Bronchial epithelial cell (primary cell): ENCODE results near the gene SIK3. TPM values are rescaled to one million over a fixed set of nuclear protein-coding genes. Genes with fewer than 3 reads are reported as not detected.

ENCODE experiments used
- DNase-seq: peaks from one replicate; pipeline ENCODE4 v3.0.0-alpha.2; 2010; ENCODE audit warnings: low read depth
- FAIRE-seq: peaks from 2 replicates; lab custom pipeline; 2011; peaks lifted over from hg19 to GRCh38; lab: Jason Lieb, UNC
- H3K27me3 ChIP-seq: 2 replicates; pipeline ENCODE4 v1.5.1; 2011; ENCODE audit warnings: low read length; ENCODE audit not compliant: control insufficient read depth, insufficient read depth
- H3K36me3 ChIP-seq: 2 replicates; pipeline ENCODE4 v1.5.1; 2011; ENCODE audit warnings: low read length; ENCODE audit not compliant: control insufficient read depth, insufficient read depth
- H3K4me3 ChIP-seq: 2 replicates; pipeline ENCODE4 v1.5.1; 2011; ENCODE audit warnings: mild to moderate bottlenecking, low read depth, low read length, control low read depth
- total RNA-seq: library from RNA; depleted of rRNA; stranded (reverse); fragments of >200 nt; gene quantifications from 2 replicates; pipeline ENCODE4 v1.2.1, GENCODE V29; 2014
- TF ChIP-seq, protein P1 (sequence below): IDR thresholded peaks from 2 replicates; pipeline ENCODE4 v1.5.1; 2011; ENCODE audit warnings: mild to moderate bottlenecking, moderate library complexity, low read length, control low read depth, inconsistent platforms; ENCODE audit not compliant: insufficient read depth, severe bottlenecking

The SIK3 gene
- total RNA-seq, 1 donor from 2014 or later = 6.8 TPM

- Histone ChIP-seq H3K4me3 (no peak overlapping the region), H3K36me3 (peaks cover 4% of the 10 kb centered on the region), H3K27me3 (no peaks in the 10 kb centered on the region)
- FAIRE-seq = no peak
- TF ChIP-seq, protein P1, sequence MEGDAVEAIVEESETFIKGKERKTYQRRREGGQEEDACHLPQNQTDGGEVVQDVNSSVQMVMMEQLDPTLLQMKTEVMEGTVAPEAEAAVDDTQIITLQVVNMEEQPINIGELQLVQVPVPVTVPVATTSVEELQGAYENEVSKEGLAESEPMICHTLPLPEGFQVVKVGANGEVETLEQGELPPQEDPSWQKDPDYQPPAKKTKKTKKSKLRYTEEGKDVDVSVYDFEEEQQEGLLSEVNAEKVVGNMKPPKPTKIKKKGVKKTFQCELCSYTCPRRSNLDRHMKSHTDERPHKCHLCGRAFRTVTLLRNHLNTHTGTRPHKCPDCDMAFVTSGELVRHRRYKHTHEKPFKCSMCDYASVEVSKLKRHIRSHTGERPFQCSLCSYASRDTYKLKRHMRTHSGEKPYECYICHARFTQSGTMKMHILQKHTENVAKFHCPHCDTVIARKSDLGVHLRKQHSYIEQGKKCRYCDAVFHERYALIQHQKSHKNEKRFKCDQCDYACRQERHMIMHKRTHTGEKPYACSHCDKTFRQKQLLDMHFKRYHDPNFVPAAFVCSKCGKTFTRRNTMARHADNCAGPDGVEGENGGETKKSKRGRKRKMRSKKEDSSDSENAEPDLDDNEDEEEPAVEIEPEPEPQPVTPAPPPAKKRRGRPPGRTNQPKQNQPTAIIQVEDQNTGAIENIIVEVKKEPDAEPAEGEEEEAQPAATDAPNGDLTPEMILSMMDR = no peak
- DNase-seq = no peak
These were observed 230.2 kb downstream of the SIK3 start for GRCh38 chr11:116868066-116868465.

DNA sequence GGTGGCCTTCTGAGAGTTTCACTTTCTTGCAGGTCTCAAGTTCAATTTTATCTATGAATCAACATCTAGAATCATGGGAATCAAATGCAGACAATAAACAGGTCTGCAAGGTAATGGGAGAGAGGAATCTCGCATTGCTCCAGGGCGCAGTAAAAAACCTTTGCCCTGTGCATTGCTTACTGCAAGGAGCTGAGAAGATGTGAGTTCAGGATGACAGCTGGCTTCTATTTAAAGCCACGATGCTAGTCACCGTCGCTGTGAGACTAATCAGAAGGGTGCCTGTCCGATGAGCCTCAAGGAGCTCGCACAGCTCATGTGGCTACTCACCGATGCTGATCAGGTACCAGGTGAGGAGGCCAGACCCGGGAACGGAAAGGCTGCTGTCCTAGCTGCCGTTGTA, 230.6 kb downstream of the SIK3 start:
- Histone ChIP-seq H3K36me3 (peaks cover 4% of the 10 kb centered on the region), H3K4me3 (no peak overlapping the region), H3K27me3 (no peaks in the 10 kb centered on the region)
- DNase-seq (no peak), FAIRE-seq (no peak)
- TF ChIP-seq, protein P1 = no peak

- H3K4me3 ChIP-seq = no peak overlapping the region
- no peaks in the 10 kb centered on the region for H3K27me3 ChIP-seq
- DNase-seq = no peak
- FAIRE-seq = no peak
- TF ChIP-seq, protein P1 = no peak
- H3K36me3 ChIP-seq = peaks cover 4% of the 10 kb centered on the region
These were observed 231.3 kb downstream of the SIK3 start for GRCh38 chr11:116866804-116867455.

DNA sequence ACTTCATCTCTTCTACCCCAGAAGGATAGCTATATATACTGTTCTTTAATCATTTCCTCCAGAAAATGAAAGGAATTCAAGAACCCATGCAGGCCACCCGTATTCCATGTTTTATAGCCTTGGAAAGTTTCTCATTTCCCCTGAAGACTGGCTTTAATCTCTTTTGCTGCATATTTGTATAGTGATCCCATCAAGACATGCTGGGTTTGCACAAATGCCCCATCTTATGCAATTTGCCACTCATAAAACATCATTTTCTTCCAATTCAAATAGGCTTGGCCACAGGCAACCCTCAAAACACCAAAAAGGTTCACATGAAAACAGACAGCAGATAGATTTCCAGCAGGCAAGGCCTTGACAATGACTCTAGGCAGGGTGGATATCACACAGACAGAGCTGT, 232.5 kb downstream of the SIK3 start:
- no peak for DNase-seq
- TF ChIP-seq, protein P1 = no peak
- H3K27me3 ChIP-seq = no peaks in the 10 kb centered on the region
- FAIRE-seq = no peak
- no peak overlapping the region for H3K4me3 ChIP-seq
- H3K36me3 ChIP-seq = peaks cover 4% of the 10 kb centered on the region

- H3K4me3 ChIP-seq = no peak overlapping the region
- no peaks in the 10 kb centered on the region for H3K27me3 ChIP-seq
- TF ChIP-seq, protein P1 = no peak
- H3K36me3 ChIP-seq = peaks cover 1% of the 10 kb centered on the region
- FAIRE-seq = no peak
- no peak for DNase-seq
These were observed 233.7 kb downstream of the SIK3 start for GRCh38 chr11:116864531-116864930.

DNA sequence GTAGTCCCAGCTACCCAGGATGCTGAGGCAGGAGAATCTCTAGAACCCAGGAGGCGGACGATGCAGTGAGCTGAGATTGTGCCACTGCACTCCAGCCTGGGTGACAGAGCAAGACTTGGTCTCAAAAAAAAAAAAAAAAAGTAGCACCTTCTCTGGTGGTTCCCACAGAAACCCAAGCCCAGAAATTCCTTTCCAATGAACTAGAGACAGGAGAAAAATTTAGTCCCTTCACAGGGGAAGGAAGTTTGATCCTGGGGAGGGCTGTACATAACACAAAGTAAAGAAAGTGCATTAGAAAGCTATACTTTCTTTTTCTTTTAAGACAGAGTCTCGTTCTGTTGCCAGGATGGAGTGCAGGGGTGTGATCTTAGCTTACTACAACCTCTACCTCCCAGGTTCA, 235.3 kb downstream of the SIK3 start:
- DNase-seq (no peak), FAIRE-seq (no peak)
- Histone ChIP-seq H3K36me3 (peaks cover 9% of the 10 kb centered on the region), H3K4me3 (no peak overlapping the region), H3K27me3 (no peaks in the 10 kb centered on the region)
- TF ChIP-seq, protein P1 = no peak
